Ishikawa (cell line): Measurements from ENCODE around the gene GJB1.

ENCODE experiments used
- CREB1 ChIP-seq: IDR thresholded peaks from 2 replicates; pipeline ENCODE4 v1.6.1; 2012; ENCODE audit warnings: low read depth
- EP300 ChIP-seq: IDR thresholded peaks from 2 replicates; pipeline ENCODE4 v1.6.1; 2012; ENCODE audit warnings: borderline replicate concordance
- FOXM1 ChIP-seq: IDR thresholded peaks from 2 replicates; pipeline ENCODE4 v1.6.1; 2012; ENCODE audit warnings: low read depth, borderline replicate concordance
- RAD21 ChIP-seq: IDR thresholded peaks from 2 replicates; pipeline ENCODE4 v1.6.1; 2012; ENCODE audit warnings: low read depth
- TAF1 ChIP-seq: IDR thresholded peaks from 2 replicates; pipeline ENCODE4 v1.6.1; 2012; ENCODE audit warnings: low read depth, mild to moderate bottlenecking
- YY1 ChIP-seq: IDR thresholded peaks from 2 replicates; pipeline ENCODE4 v1.6.1; 2012; ENCODE audit warnings: low read depth
- TF ChIP-seq, protein P1 (sequence below): IDR thresholded peaks from 2 replicates; pipeline ENCODE4 v1.6.1; 2012

DNA sequence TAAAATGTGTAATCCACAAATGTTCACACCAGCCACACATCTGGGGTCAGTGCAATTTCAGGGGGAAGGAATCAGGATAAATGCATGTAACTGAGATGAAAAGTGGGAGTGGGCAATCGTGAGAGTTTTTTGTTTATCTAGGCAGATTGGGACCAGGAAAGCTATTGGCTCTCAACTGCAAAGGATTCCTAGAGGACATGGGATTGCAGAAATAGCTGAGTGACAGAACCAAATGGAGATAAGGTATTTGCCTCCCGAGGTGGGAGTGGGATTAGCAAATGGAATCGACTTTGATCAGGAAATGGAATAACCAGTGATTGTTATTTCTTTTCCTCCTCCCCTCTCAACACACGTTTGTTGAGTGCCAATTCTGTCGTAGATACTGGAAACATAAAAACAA is 38.9 kb upstream of the GJB1 start:
- TF ChIP-seq, protein P1, sequence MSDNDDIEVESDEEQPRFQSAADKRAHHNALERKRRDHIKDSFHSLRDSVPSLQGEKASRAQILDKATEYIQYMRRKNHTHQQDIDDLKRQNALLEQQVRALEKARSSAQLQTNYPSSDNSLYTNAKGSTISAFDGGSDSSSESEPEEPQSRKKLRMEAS, result no peak
- TF ChIP-seq YY1 (no peak), RAD21 (no peak), CREB1 (no peak), FOXM1 (no peak), EP300 (no peak), TAF1 (no peak)
